ENCODE measurements around the gene SKI. TPM values are rescaled to one million over a fixed set of nuclear protein-coding genes. Genes with fewer than 3 reads are reported as not detected.

The SKI gene
- total RNA-seq, 6 donors from 2014 or later = 57.3 to 108 (median 96.9) TPM

GRCh38 chr1:2335721-2336455 is 107.8 kb downstream of the SKI start:
- no peaks in the 10 kb centered on the region for H3K27me3 ChIP-seq
- no peaks in the 10 kb centered on the region for H3K36me3 ChIP-seq
- H3K4me1 ChIP-seq = peaks cover 1 to 6% (median 3%) of the 10 kb centered on the region in 4 donors
- WGBS, 2 donors = 84 to 93% methylated on average over 6 to 28 of the region's 36 CpGs
- DNase-seq = peak in 1 of 2 donors; percentile 75
- no peak for ATAC-seq (ENCODE audit: low FRiP score in 2 of 2)
- no peak overlapping the region for H3K27ac ChIP-seq
- H3K4me3 ChIP-seq = no peak overlapping the region
- TF ChIP-seq EP300 (IDR thresholded peaks at IDR 0.05) (no peak), POLR2AphosphoS5 (IDR thresholded peaks at IDR 0.05) (no peak), POLR2A (IDR thresholded peaks at IDR 0.05) (no peak), CTCF (IDR thresholded peaks at IDR 0.05) (no peak)
- no peaks in the 10 kb centered on the region for H3K9me3 ChIP-seq

- 83% methylated on average over 11 of the region's 11 CpGs for WGBS, 2 donors
- no peak overlapping the region for H3K4me3 ChIP-seq
- H3K9me3 ChIP-seq = no peaks in the 10 kb centered on the region
- no peaks in the 10 kb centered on the region for H3K27me3 ChIP-seq
- TF ChIP-seq CTCF (IDR thresholded peaks at IDR 0.05) = no peak
- no peaks in the 10 kb centered on the region for H3K4me1 ChIP-seq
- H3K36me3 ChIP-seq = no peaks in the 10 kb centered on the region
- DNase-seq (peak in 1 of 2 donors; percentile 70), ATAC-seq (ENCODE audit: low FRiP score in 2 of 2) (no peak)
- H3K27ac ChIP-seq = no peak overlapping the region
Measured at GRCh38 chr1:2336499-2336898, 108.4 kb downstream of the SKI start.

GRCh38 chr1:2337081-2337480 is 109.0 kb downstream of the SKI start:
- ATAC-seq (ENCODE audit: low FRiP score in 2 of 2) (no peak), DNase-seq (peak in 1 of 2 donors; percentile 63)
- no peak overlapping the region for H3K27ac ChIP-seq
- H3K27me3 ChIP-seq = no peaks in the 10 kb centered on the region
- H3K4me3 ChIP-seq = no peak overlapping the region
- H3K9me3 ChIP-seq = no peaks in the 10 kb centered on the region
- H3K36me3 ChIP-seq = no peaks in the 10 kb centered on the region
- 88 to 93% methylated on average over 13 to 15 of the region's 23 CpGs for WGBS, 2 donors
- no peaks in the 10 kb centered on the region for H3K4me1 ChIP-seq
- TF ChIP-seq CTCF (IDR thresholded peaks at IDR 0.05) (no peak), EP300 (IDR thresholded peaks at IDR 0.05) (no peak), POLR2A (IDR thresholded peaks at IDR 0.05) (no peak), POLR2AphosphoS5 (IDR thresholded peaks at IDR 0.05) (no peak)

- DNase-seq = peak in 1 of 2 donors; percentile 52
- no peak for ATAC-seq (ENCODE audit: low FRiP score in 2 of 2)
- TF ChIP-seq EP300 (IDR thresholded peaks at IDR 0.05) (no peak), CTCF (IDR thresholded peaks at IDR 0.05) (no peak), POLR2A (IDR thresholded peaks at IDR 0.05) (no peak), POLR2AphosphoS5 (IDR thresholded peaks at IDR 0.05) (no peak)
- Histone ChIP-seq H3K27me3 (no peaks in the 10 kb centered on the region), H3K4me3 (no peak overlapping the region), H3K9me3 (no peaks in the 10 kb centered on the region), H3K27ac (no peak overlapping the region), H3K36me3 (no peaks in the 10 kb centered on the region), H3K4me1 (no peaks in the 10 kb centered on the region)
- WGBS, 2 donors = 58 to 81% methylated on average over 5 to 10 of the region's 10 CpGs
Measured at GRCh38 chr1:2337501-2337900, 109.4 kb downstream of the SKI start.

All from upper lobe of left lung (tissue), 6 donors.